K562 (cell line): Measurements from ENCODE around the gene CELA3B.
"Not testable (repeated sequence)": the region's sequence is repeated elsewhere in the genome, so short reads cannot be mapped to it uniquely, and the experiment has no call there.

Source experiments
- ARNT ChIP-seq, 2 experiments: fragments of 450-650 bp; IDR thresholded peaks; 2 replicates each; pipeline ENCODE4 v1.6.1; 2016; ENCODE audit warnings: mild to moderate bottlenecking in 1 of 2
- CHD4 ChIP-seq: fragments of 200-600 bp; sonication (generic); IDR thresholded peaks from 3 replicates; pipeline ENCODE4 v1.6.1; 2012; ENCODE audit warnings: low read depth, mild to moderate bottlenecking, mixed read lengths, low read length, inconsistent platforms; ENCODE audit not compliant: insufficient read depth, insufficient replicate concordance, poor library complexity, severe bottlenecking
- CTCF ChIP-seq, 3 experiments: IDR thresholded peaks in 2 of 3; conservative IDR thresholded peaks in 1 of 3; 2 replicates each; pipeline ENCODE4 v1.5.1; 2011 to 2012; ENCODE audit warnings: low read length in 3 of 3, mild to moderate bottlenecking in 3 of 3, control low read depth in 2 of 3, improper control_type of control experiment in 1 of 3, inconsistent platforms in 1 of 3, low read depth in 1 of 3, mixed read lengths in 1 of 3, moderate library complexity in 1 of 3; ENCODE audit not compliant: insufficient read depth in 2 of 3
- HDAC2 ChIP-seq: fragments of 450-650 bp; IDR thresholded peaks from 2 replicates; pipeline ENCODE4 v1.6.1; 2016; ENCODE audit warnings: mild to moderate bottlenecking
- SRF ChIP-seq, 2 experiments: fragments of 250-450, 450-650 bp in 1 of 2; sonication (Bioruptor Pico) in 1 of 2; sonication (generic) in 1 of 2; formaldehyde crosslinking; IDR thresholded peaks; 2 replicates each; pipeline versions ENCODE4 v1.5.0 to v1.5.1; 2020 to 2022; ENCODE audit warnings: mild to moderate bottlenecking in 1 of 2, missing genetic modification reagents in 1 of 2
- USF2 ChIP-seq: sonication (generic); formaldehyde crosslinking; IDR thresholded peaks from 2 replicates; pipeline ENCODE4 v1.5.0; 2020; ENCODE audit warnings: missing genetic modification reagents
- ZBTB49 ChIP-seq: sonication (generic); formaldehyde crosslinking; IDR thresholded peaks from 2 replicates; pipeline ENCODE4 v1.8.0; 2022; ENCODE audit warnings: missing genetic modification reagents, mild to moderate bottlenecking, borderline replicate concordance
- ZZZ3 ChIP-seq: fragments of 450-650 bp; IDR thresholded peaks from 2 replicates; pipeline ENCODE4 v1.6.1; 2016; ENCODE audit warnings: antibody characterized with exemption, mild to moderate bottlenecking, moderate library complexity

GRCh38 chr1:21992186-21992585, 15.4 kb downstream of the CELA3B start:
- TF ChIP-seq ARNT (IDR thresholded peaks at IDR 0.05); CTCF (IDR thresholded peaks at IDR 0.05 in 2 of 3, conservative IDR thresholded peaks at IDR 0.05 in 1 of 3; ENCODE audit: insufficient read depth in 2 of 3, low read depth in 1 of 3, low read length in 3 of 3); SRF (CRISPR knock-in tag; IDR thresholded peaks at IDR 0.05); ZZZ3; HDAC2; CHD4; ZBTB49 (CRISPR knock-in tag); USF2: not testable (repeated sequence)
